COR-L47 (cell line): ENCODE data around the gene NUP214.
"Not testable (repeated sequence)": the region's sequence is repeated elsewhere in the genome, so short reads cannot be mapped to it uniquely, and the experiment has no call there.

Experiments used
- DNase-seq: peaks from one replicate; lab custom pipeline; 2025; lab: John Stamatoyannopoulos, UW

NUP214 gene

GRCh38 chr9:131096269-131097125, 28.9 kb upstream of the NUP214 start, which contains the start of gene AIF1L:
TSS of gene AIF1L (plus strand) at chr9:131096531. CDS start at chr9:131096630, 99 bp downstream.
- DNase-seq: peak; percentile 58

- no peak for DNase-seq
Measured at GRCh38 chr9:131097126-131097947, 28.0 kb upstream of the NUP214 start.

GRCh38 chr9:131097948-131098278, 27.5 kb upstream of the NUP214 start:
- DNase-seq: no peak

GRCh38 chr9:131098391-131099101, 26.8 kb upstream of the NUP214 start:
- DNase-seq: no peak

GRCh38 chr9:131099102-131099606, 26.2 kb upstream of the NUP214 start:
- no peak for DNase-seq

- DNase-seq: not testable (repeated sequence)
Measured at GRCh38 chr9:131099845-131100244, 25.5 kb upstream of the NUP214 start.

GRCh38 chr9:131100445-131100844, 24.9 kb upstream of the NUP214 start:
- DNase-seq: no peak

- DNase-seq: no peak
Measured at GRCh38 chr9:131101207-131101964, 24.0 kb upstream of the NUP214 start.

GRCh38 chr9:131103024-131103423, 22.4 kb upstream of the NUP214 start:
- DNase-seq: no peak

GRCh38 chr9:131103535-131103934, 21.9 kb upstream of the NUP214 start:
- no peak for DNase-seq

- no peak for DNase-seq
Measured at GRCh38 chr9:131104016-131104740, 21.2 kb upstream of the NUP214 start.

GRCh38 chr9:131105952-131106351, 19.4 kb upstream of the NUP214 start:
- no peak for DNase-seq

GRCh38 chr9:131107760-131108159, 17.6 kb upstream of the NUP214 start:
- DNase-seq: no peak

- DNase-seq: no peak
Measured at GRCh38 chr9:131111186-131111853, 14.1 kb upstream of the NUP214 start.

GRCh38 chr9:131111854-131112311, 13.5 kb upstream of the NUP214 start:
- no peak for DNase-seq

- no peak for DNase-seq
Measured at GRCh38 chr9:131112374-131113154, 12.8 kb upstream of the NUP214 start.

- DNase-seq: no peak
Measured at GRCh38 chr9:131113655-131114054, 11.7 kb upstream of the NUP214 start.

- no peak for DNase-seq
Measured at GRCh38 chr9:131114084-131114535, 11.3 kb upstream of the NUP214 start.

- not testable (repeated sequence) for DNase-seq
Measured at GRCh38 chr9:131115360-131115742, 10.0 kb upstream of the NUP214 start.
